Ovary (tissue), 9 donors: ENCODE results near the gene CLEC2A. TPM values are rescaled to one million over a fixed set of nuclear protein-coding genes. Genes with fewer than 3 reads are reported as not detected.

Experiments
- DNase-seq, 5 donors: peaks; one replicate each; pipeline ENCODE4 v3.0.0-alpha.2; 2019 to 2020
- H3K27ac ChIP-seq, 2 donors: fragments of 200-600 bp; one replicate each; pipeline versions ENCODE4 v1.5.1 to v1.8.0; 2019 to 2022
- H3K27me3 ChIP-seq: fragments of 200-600 bp; one replicate; pipeline ENCODE4 v1.8.0; 2022
- H3K36me3 ChIP-seq: fragments of 200-600 bp; sonication (generic); one replicate; pipeline ENCODE4 v1.5.1; 2019
- H3K4me1 ChIP-seq: one replicate; pipeline ENCODE4 v1.8.1; 2013; ENCODE audit warnings: mild to moderate bottlenecking, moderate library complexity; ENCODE audit not compliant: insufficient read depth
- H3K4me3 ChIP-seq: fragments of 200-600 bp; sonication (generic); one replicate; pipeline ENCODE4 v1.5.1; 2017
- H3K9me3 ChIP-seq, 2 donors: fragments of 200-600 bp in 1 of 2; sonication (generic) in 1 of 2; one replicate each; pipeline versions ENCODE4 v1.5.1 to v1.8.1; 2013 to 2019; ENCODE audit warnings: mild to moderate bottlenecking in 1 of 2, moderate library complexity in 1 of 2
- EP300 ChIP-seq: sonication (generic); formaldehyde crosslinking; IDR thresholded peaks from one replicate; pipeline ENCODE4 v1.6.1; 2017; ENCODE audit warnings: antibody characterized with exemption
- POLR2A ChIP-seq: fragments of 450-650 bp; IDR thresholded peaks from one replicate; pipeline ENCODE4 v1.6.1; 2017; ENCODE audit warnings: antibody characterized with exemption, mild to moderate bottlenecking, moderate library complexity
- WGBS, 3 donors: extraction: QIAGEN DNeasy Blood & Tissue Kit in 1 of 3; methylation state at CpG; one replicate each; pipeline versions ENCODE4 v1.1.5 to v1.1.7; 2013 to 2017; 5-methylcytosine and 5-hydroxymethylcytosine counted together
- intact Hi-C, 4 donors: fragments of 100-400 bp; cut with DNase I; formaldehyde crosslinking; loops; one replicate each; pipeline versions ENCODE4 v1.11.0 to v1.15.1; 2022 to 2023
- polyA plus RNA-seq, 2 donors: library from polyadenylated mRNA; stranded (reverse); fragments of 200-250 nt in 1 of 2; fragments of 350-450 nt in 1 of 2; fragmentation: Illumina TruSeq in 1 of 2; extraction: RNeasy Lipid Tissue Mini Kit (QIAGEN cat#74804) in 1 of 2; gene quantifications; one replicate each; pipeline ENCODE4 v1.2.3, GENCODE V29; 2013 to 2014
- total RNA-seq, 7 donors: library from RNA; depleted of rRNA in 2 of 7; stranded (reverse); fragments of >200 nt in 2 of 7; fragmentation: NEBNext Ultra II Directional in 3 of 7; extraction: Animal tissue kit (Norgen Biotek cat#: 25700) in 3 of 7; gene quantifications; one replicate each; pipeline versions ENCODE4 v1.1.0 to v1.2.4, GENCODE V29; 2016 to 2023
- TF ChIP-seq, protein P1 (sequence below), 3 donors: fragments of 450-650 bp in 2 of 3; fragments of 200-600 bp in 1 of 3; IDR thresholded peaks; one replicate each; pipeline versions ENCODE4 v1.5.1 to v1.8.0; 2016 to 2022; ENCODE audit warnings: antibody characterized with exemption in 3 of 3, mild to moderate bottlenecking in 1 of 3
- donor health status: DM: no; HTN: no; CAD: no; lungs with moderate emphysema.
- donor health status: DM: no; HTN: no; CAD: no.
- donor health status: Bipolar disorder and iron deficiency.
- donor health status: DM: yes; HTN: yes; CAD: no.
- donor health status: DM: no; HTN: no; CAD: no.
- donor health status: DM: yes; HTN: yes; CAD: no.

CLEC2A gene
- total and polyA plus RNA-seq, 9 donors, result not detected

- Histone ChIP-seq H3K27me3 (no peaks in the 10 kb centered on the region), H3K36me3 (no peaks in the 10 kb centered on the region), H3K27ac (no peak overlapping the region), H3K9me3 (no peaks in the 10 kb centered on the region), H3K4me1 (no peaks in the 10 kb centered on the region), H3K4me3 (no peak overlapping the region)
- DNase-seq, result no peak
- WGBS, 3 donors, result 70 to 75% (median 70%) methylated on average over 3 of the region's 3 CpGs
- TF ChIP-seq POLR2A (no peak), EP300 (no peak)
- TF ChIP-seq, protein P1, sequence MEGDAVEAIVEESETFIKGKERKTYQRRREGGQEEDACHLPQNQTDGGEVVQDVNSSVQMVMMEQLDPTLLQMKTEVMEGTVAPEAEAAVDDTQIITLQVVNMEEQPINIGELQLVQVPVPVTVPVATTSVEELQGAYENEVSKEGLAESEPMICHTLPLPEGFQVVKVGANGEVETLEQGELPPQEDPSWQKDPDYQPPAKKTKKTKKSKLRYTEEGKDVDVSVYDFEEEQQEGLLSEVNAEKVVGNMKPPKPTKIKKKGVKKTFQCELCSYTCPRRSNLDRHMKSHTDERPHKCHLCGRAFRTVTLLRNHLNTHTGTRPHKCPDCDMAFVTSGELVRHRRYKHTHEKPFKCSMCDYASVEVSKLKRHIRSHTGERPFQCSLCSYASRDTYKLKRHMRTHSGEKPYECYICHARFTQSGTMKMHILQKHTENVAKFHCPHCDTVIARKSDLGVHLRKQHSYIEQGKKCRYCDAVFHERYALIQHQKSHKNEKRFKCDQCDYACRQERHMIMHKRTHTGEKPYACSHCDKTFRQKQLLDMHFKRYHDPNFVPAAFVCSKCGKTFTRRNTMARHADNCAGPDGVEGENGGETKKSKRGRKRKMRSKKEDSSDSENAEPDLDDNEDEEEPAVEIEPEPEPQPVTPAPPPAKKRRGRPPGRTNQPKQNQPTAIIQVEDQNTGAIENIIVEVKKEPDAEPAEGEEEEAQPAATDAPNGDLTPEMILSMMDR (IDR thresholded peaks at IDR 0.05), result no peak
- intact Hi-C loops, result no loop called here
These were observed 16.6 kb upstream of the CLEC2A start for GRCh38 chr12:9948606-9949296.

DNA sequence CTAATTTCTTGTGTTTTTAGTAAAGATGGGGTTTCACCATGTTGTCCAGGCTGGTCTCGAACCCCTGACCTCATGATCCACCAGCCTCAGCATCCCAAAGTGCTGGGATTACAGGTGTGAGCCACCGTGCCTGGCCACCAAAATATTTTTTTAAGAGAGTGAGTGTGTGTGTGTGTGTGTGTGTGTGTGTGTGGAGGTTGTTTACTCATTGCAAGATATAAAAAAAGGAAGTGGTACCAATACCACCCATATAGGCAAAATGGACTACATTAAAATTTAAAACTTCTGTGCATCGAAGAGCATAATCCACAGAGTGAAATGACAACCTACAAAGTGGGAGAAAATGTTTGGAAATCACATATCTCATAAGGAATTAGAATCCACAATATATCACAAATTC lies 15.5 kb upstream of the CLEC2A start:
- Histone ChIP-seq H3K4me1 (no peaks in the 10 kb centered on the region), H3K4me3 (no peak overlapping the region), H3K27ac (no peak overlapping the region), H3K27me3 (no peaks in the 10 kb centered on the region), H3K9me3 (no peaks in the 10 kb centered on the region), H3K36me3 (no peaks in the 10 kb centered on the region)
- TF ChIP-seq EP300 (no peak), POLR2A (no peak)
- TF ChIP-seq, protein P1 (IDR thresholded peaks at IDR 0.05), result no peak
- no peak for DNase-seq
- WGBS, 3 donors, result 84 to 88% (median 87%) methylated on average over 3 of the region's 3 CpGs
- intact Hi-C loops, result no loop called here

DNA sequence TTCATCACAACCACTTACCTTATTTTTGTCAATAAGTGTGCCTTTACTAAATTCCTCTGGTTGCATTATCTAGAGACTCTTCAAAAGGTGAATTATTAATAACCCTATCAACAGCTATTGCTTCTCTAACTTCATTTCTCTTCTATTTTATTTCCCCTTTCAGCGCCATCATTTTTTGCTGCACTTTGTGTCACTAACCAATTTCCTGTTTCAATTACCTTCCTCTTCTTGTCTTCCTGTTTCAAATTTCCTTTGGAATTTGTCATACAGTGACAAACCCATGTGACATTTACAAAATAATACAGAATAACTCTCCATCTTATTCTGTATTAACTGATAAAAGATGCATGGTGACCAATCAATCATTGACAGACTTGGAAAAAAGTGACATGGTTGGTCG lies 12.2 kb upstream of the CLEC2A start:
- Histone ChIP-seq H3K4me3 (no peak overlapping the region), H3K4me1 (no peaks in the 10 kb centered on the region), H3K27ac (no peak overlapping the region), H3K27me3 (no peaks in the 10 kb centered on the region), H3K9me3 (no peaks in the 10 kb centered on the region), H3K36me3 (no peaks in the 10 kb centered on the region)
- TF ChIP-seq POLR2A, result no peak
- TF ChIP-seq, protein P1 (IDR thresholded peaks at IDR 0.05), result no peak
- no peak for TF ChIP-seq EP300
- intact Hi-C loops, result no loop called here
- 86 to 92% (median 88%) methylated on average over 2 of the region's 2 CpGs for WGBS, 3 donors
- DNase-seq, result no peak

- no peaks in the 10 kb centered on the region for H3K27me3 ChIP-seq
These were observed 11.1 kb upstream of the CLEC2A start for GRCh38 chr12:9943240-9943639.

More at GRCh38 chr12:9943240-9943639, 11.1 kb upstream of the CLEC2A start:
- WGBS, 3 donors, result 38 to 62% (median 54%) methylated on average over 19 of the region's 19 CpGs
- no peaks in the 10 kb centered on the region for H3K9me3 ChIP-seq
- intact Hi-C loops, result no loop called here
- no peaks in the 10 kb centered on the region for H3K36me3 ChIP-seq
- TF ChIP-seq, protein P1 (IDR thresholded peaks at IDR 0.05), result no peak
- TF ChIP-seq EP300, result no peak
- no peak for TF ChIP-seq POLR2A
- no peak overlapping the region for H3K4me3 ChIP-seq
- no peak for DNase-seq
- H3K27ac ChIP-seq, result no peak overlapping the region
- no peaks in the 10 kb centered on the region for H3K4me1 ChIP-seq
